HepG2 (cell line): ENCODE measurements around the gene PPP2R5B. TPM values are rescaled to one million over a fixed set of nuclear protein-coding genes. Genes with fewer than 3 reads are reported as not detected.

Experiments used
- ATF2 ChIP-seq: sonication (generic); formaldehyde crosslinking; IDR thresholded peaks from 2 replicates; pipeline ENCODE4 v1.4.0; 2020; ENCODE audit warnings: missing genetic modification reagents
- GPN1 ChIP-seq: sonication (generic); formaldehyde crosslinking; IDR thresholded peaks from 2 replicates; pipeline ENCODE4 v1.5.1; 2020; ENCODE audit warnings: missing genetic modification reagents, borderline replicate concordance
- IKZF4 ChIP-seq: sonication (generic); formaldehyde crosslinking; IDR thresholded peaks from 2 replicates; pipeline ENCODE4 v1.5.1; 2020; ENCODE audit warnings: borderline replicate concordance, mild to moderate bottlenecking, low read depth, missing genetic modification reagents; ENCODE audit errors: not compliant biosample characterization
- JUND ChIP-seq: sonication (generic); formaldehyde crosslinking; IDR thresholded peaks from 2 replicates; pipeline ENCODE4 v1.8.0; 2022; ENCODE audit warnings: mild to moderate bottlenecking, missing genetic modification reagents
- KAT2B ChIP-seq: fragments of 150-350 bp; IDR thresholded peaks from 2 replicates; pipeline ENCODE4 v1.6.1; 2014; ENCODE audit warnings: low read depth, low read length, borderline replicate concordance
- NFE2L2 ChIP-seq: fragments of 150-350 bp; IDR thresholded peaks from 2 replicates; pipeline ENCODE4 v1.6.1; 2014; ENCODE audit warnings: low read length
- NR2C2 ChIP-seq: sonication (generic); formaldehyde crosslinking; IDR thresholded peaks from 2 replicates; pipeline ENCODE4 v1.4.0; 2020; ENCODE audit warnings: missing genetic modification reagents, mild to moderate bottlenecking, moderate library complexity, borderline replicate concordance
- POLR2AphosphoS5 ChIP-seq: IDR thresholded peaks from 2 replicates; pipeline ENCODE4 v1.6.1; 2012; ENCODE audit warnings: low read depth, low read length
- SSRP1 ChIP-seq: IDR thresholded peaks from 2 replicates; pipeline ENCODE4 v1.6.1; 2016; ENCODE audit warnings: control low read depth
- TAF15 ChIP-seq: fragments of 200-400 bp; formaldehyde crosslinking; IDR thresholded peaks from one replicate; pipeline ENCODE4 v1.6.1; 2018; ENCODE audit warnings: mild to moderate bottlenecking, low read depth, low read length; ENCODE audit not compliant: poor library complexity, severe bottlenecking
- TBX3 ChIP-seq: fragments of 450-650 bp; IDR thresholded peaks from 2 replicates; pipeline ENCODE4 v1.6.1; 2017; ENCODE audit warnings: antibody characterized with exemption, mild to moderate bottlenecking, inconsistent platforms, borderline replicate concordance
- ZNF138 ChIP-seq: sonication (generic); formaldehyde crosslinking; IDR thresholded peaks from 2 replicates; pipeline ENCODE4 v1.5.0; 2020; ENCODE audit warnings: mild to moderate bottlenecking, low read depth, missing genetic modification reagents
- ZNF260 ChIP-seq: sonication (generic); formaldehyde crosslinking; IDR thresholded peaks from 2 replicates; pipeline ENCODE4 v1.4.0; 2020; ENCODE audit warnings: missing genetic modification reagents, low read depth, mild to moderate bottlenecking, borderline replicate concordance
- ZNF354B ChIP-seq: sonication (generic); formaldehyde crosslinking; IDR thresholded peaks from 2 replicates; pipeline ENCODE4 v1.8.0; 2022; ENCODE audit warnings: mild to moderate bottlenecking, missing genetic modification reagents
- ZNF572 ChIP-seq: sonication (generic); formaldehyde crosslinking; IDR thresholded peaks from 2 replicates; pipeline ENCODE4 v1.5.1; 2020; ENCODE audit warnings: mild to moderate bottlenecking, missing genetic modification reagents
- ZNF792 ChIP-seq: IDR thresholded peaks from 2 replicates; pipeline ENCODE4 v1.6.1; 2016
- polyA plus RNA-seq, 8 experiments: library from polyadenylated mRNA; depleted of rRNA in 3 of 8; stranded (reverse) in 7 of 8; unstranded in 1 of 8; fragments of >200 nt; fragmentation: Illumina TruSeq in 4 of 8; extraction: Trizol in 4 of 8; gene quantifications; 2 replicates each; pipeline versions ENCODE4 v1.2.1 to v1.2.3, GENCODE V29; 2011 to 2016; ENCODE audit warnings: low read depth in 4 of 8, missing spikeins in 1 of 8, mixed read lengths in 1 of 8; ENCODE audit not compliant: insufficient read depth in 1 of 8
- total RNA-seq, 5 experiments: library from RNA; depleted of rRNA; stranded (reverse); fragments of >200 nt; fragmentation: Illumina TruSeq; extraction: Trizol; gene quantifications; 2 replicates each; pipeline ENCODE4 v1.2.3, GENCODE V29; 2016; ENCODE audit warnings: low read depth in 1 of 5
- TF ChIP-seq, protein P1 (sequence below): sonication (generic); formaldehyde crosslinking; IDR thresholded peaks from 2 replicates; pipeline ENCODE4 v1.4.0; 2020; ENCODE audit warnings: missing genetic modification reagents, borderline replicate concordance
- TF ChIP-seq, protein P2 (sequence below): sonication (generic); formaldehyde crosslinking; IDR thresholded peaks from 2 replicates; pipeline ENCODE4 v1.4.0; 2020; ENCODE audit warnings: missing genetic modification reagents, borderline replicate concordance
- TF ChIP-seq, protein P3 (sequence below): sonication (generic); formaldehyde crosslinking; IDR thresholded peaks from 2 replicates; pipeline ENCODE4 v1.4.0; 2020; ENCODE audit warnings: missing genetic modification reagents
- TF ChIP-seq, protein P4 (sequence below): sonication (generic); formaldehyde crosslinking; IDR thresholded peaks from 2 replicates; pipeline ENCODE4 v1.5.0; 2020; ENCODE audit warnings: missing genetic modification reagents

Gene PPP2R5B
- total and polyA plus RNA-seq, 2 of the 13 experiments (the other 11 are each of a cell fraction or from before 2014, with no cell fraction given): 2.3 to 8.3 TPM

GRCh38 chr11:64888406-64888728 lies 36.1 kb upstream of the PPP2R5B start (continued):
- 0 out of 2 replicates have a peak, but pooled peaks have one; percentile 5 for TF ChIP-seq SSRP1
- TF ChIP-seq, protein P1, sequence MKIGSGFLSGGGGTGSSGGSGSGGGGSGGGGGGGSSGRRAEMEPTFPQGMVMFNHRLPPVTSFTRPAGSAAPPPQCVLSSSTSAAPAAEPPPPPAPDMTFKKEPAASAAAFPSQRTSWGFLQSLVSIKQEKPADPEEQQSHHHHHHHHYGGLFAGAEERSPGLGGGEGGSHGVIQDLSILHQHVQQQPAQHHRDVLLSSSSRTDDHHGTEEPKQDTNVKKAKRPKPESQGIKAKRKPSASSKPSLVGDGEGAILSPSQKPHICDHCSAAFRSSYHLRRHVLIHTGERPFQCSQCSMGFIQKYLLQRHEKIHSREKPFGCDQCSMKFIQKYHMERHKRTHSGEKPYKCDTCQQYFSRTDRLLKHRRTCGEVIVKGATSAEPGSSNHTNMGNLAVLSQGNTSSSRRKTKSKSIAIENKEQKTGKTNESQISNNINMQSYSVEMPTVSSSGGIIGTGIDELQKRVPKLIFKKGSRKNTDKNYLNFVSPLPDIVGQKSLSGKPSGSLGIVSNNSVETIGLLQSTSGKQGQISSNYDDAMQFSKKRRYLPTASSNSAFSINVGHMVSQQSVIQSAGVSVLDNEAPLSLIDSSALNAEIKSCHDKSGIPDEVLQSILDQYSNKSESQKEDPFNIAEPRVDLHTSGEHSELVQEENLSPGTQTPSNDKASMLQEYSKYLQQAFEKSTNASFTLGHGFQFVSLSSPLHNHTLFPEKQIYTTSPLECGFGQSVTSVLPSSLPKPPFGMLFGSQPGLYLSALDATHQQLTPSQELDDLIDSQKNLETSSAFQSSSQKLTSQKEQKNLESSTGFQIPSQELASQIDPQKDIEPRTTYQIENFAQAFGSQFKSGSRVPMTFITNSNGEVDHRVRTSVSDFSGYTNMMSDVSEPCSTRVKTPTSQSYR: no peak
- 0 out of 2 replicates have a peak, but pooled peaks have one; percentile 3 for TF ChIP-seq ZNF572
- TF ChIP-seq ATF2 (CRISPR knock-in tag): 0 out of 2 replicates have a peak, but pooled peaks have one; percentile 7
- peak; percentile 25 for TF ChIP-seq TAF15
- TF ChIP-seq TBX3: no peak
- no peak for TF ChIP-seq ZNF260 (CRISPR knock-in tag)
- no peak for TF ChIP-seq JUND (CRISPR knock-in tag)
- no peak for TF ChIP-seq GPN1 (CRISPR knock-in tag)
- no peak for TF ChIP-seq NFE2L2
- TF ChIP-seq NR2C2: 0 out of 2 replicates have a peak, but pooled peaks have one; percentile 15
- TF ChIP-seq, protein P2, sequence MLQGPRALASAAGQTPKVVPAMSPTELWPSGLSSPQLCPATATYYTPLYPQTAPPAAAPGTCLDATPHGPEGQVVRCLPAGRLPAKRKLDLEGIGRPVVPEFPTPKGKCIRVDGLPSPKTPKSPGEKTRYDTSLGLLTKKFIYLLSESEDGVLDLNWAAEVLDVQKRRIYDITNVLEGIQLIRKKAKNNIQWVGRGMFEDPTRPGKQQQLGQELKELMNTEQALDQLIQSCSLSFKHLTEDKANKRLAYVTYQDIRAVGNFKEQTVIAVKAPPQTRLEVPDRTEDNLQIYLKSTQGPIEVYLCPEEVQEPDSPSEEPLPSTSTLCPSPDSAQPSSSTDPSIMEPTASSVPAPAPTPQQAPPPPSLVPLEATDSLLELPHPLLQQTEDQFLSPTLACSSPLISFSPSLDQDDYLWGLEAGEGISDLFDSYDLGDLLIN (CRISPR knock-in tag): no peak
- TF ChIP-seq KAT2B: no peak
- TF ChIP-seq ZNF354B (CRISPR knock-in tag): no peak
- TF ChIP-seq POLR2AphosphoS5: peak; percentile 7; the same call in 1 of the 2 replicates
- peak; percentile 23; the same call in 1 of the 2 replicates for TF ChIP-seq ZNF138 (CRISPR knock-in tag)
- TF ChIP-seq, protein P3, sequence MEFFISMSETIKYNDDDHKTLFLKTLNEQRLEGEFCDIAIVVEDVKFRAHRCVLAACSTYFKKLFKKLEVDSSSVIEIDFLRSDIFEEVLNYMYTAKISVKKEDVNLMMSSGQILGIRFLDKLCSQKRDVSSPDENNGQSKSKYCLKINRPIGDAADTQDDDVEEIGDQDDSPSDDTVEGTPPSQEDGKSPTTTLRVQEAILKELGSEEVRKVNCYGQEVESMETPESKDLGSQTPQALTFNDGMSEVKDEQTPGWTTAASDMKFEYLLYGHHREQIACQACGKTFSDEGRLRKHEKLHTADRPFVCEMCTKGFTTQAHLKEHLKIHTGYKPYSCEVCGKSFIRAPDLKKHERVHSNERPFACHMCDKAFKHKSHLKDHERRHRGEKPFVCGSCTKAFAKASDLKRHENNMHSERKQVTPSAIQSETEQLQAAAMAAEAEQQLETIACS (CRISPR knock-in tag): no peak
- peak; percentile 14 for TF ChIP-seq IKZF4 (CRISPR knock-in tag)
- TF ChIP-seq ZNF792 (CRISPR knock-in tag): 0 out of 2 replicates have a peak, but pooled peaks have one; percentile 5
- TF ChIP-seq, protein P4, sequence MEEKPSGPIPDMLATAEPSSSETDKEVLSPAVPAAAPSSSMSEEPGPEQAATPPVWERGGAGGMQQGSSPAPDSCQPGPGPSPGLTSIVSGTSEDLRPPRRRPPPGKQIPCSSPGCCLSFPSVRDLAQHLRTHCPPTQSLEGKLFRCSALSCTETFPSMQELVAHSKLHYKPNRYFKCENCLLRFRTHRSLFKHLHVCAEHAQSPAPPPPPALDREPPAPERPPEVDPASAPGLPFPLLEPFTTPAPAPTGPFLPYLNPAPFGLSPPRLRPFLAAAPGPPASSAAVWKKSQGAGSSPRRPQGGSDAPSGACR (CRISPR knock-in tag): 0 out of 2 replicates have a peak, but pooled peaks have one; percentile 10
